NCI-H1436 treated with DMSO at 0.1 percent for 48 hours (cell line): Measurements from ENCODE around the gene ZNF143.
"Not testable (repeated sequence)": the region's sequence is repeated elsewhere in the genome, so short reads cannot be mapped to it uniquely, and the experiment has no call there.

Experiments used
- DNase-seq: peaks from one replicate; lab custom pipeline; 2025; lab: John Stamatoyannopoulos, UW

Gene ZNF143

GRCh38 chr11:9549216-9549615 lies 88.4 kb downstream of the ZNF143 start:
- DNase-seq = not testable (repeated sequence)

GRCh38 chr11:9550191-9550628 lies 89.4 kb downstream of the ZNF143 start:
- no peak for DNase-seq

GRCh38 chr11:9561279-9561982 lies 100.6 kb downstream of the ZNF143 start:
- no peak for DNase-seq

GRCh38 chr11:9562716-9563115 lies 101.9 kb downstream of the ZNF143 start:
- no peak for DNase-seq

GRCh38 chr11:9563196-9563730 lies 102.5 kb downstream of the ZNF143 start:
- DNase-seq = no peak

DNA sequence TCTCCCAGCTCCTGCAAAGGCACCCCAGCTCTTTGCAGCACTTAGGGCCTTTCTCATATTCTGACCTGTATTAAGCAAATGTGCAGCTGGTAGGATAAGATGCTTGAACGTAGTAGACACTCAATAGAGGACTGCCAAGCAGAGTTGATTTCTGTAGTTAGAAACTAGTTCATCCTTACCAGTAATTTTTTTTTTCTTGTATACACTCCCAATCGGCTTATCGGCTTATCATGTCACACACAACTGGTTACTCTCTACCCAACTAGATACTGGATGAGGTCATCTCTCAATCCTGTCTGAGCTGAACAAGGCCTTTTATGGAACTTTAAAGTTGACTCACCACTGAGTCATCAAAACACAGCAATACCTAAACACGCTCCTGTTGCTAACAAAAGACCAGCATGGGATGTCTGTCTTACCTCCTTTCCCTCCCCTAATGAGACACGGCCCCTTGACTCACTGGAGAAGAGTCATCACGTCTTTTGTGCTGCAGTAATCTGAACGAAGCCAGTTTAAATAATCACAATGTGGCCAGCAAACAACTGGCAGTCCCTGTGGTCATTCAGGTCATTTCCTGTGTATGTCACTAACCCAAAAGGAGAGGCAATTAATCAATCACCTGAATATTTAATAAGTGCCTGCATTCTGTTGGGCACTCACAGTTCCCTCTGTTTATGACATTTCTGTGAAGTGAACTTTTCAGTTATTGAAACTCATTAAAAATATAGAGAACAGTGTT lies 105.2 kb downstream of the ZNF143 start:
- DNase-seq = no peak

DNA sequence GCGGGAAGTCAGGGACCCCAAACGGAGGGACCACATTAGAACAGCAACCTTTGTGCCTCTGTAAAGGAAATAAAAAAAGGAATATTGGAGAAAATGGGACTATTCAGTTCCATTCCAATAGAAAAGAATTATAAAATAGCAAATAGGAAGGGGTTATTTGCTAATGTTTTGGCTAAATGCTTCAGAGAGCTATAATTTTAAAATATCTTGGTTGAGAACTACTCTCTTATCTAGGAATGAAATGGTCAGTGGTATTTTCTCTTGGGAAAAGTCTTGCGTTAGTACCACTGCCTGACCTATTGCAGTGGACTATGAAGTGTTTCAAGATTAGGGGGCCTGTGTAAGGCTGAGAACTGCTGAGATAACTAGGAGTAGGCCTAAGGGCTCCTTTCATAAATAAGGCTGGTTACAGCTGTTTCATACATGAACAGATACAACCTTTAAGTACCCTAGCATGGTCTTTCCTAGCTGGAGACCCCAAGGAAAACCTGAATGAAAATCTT lies 105.8 kb downstream of the ZNF143 start:
- no peak for DNase-seq

DNA sequence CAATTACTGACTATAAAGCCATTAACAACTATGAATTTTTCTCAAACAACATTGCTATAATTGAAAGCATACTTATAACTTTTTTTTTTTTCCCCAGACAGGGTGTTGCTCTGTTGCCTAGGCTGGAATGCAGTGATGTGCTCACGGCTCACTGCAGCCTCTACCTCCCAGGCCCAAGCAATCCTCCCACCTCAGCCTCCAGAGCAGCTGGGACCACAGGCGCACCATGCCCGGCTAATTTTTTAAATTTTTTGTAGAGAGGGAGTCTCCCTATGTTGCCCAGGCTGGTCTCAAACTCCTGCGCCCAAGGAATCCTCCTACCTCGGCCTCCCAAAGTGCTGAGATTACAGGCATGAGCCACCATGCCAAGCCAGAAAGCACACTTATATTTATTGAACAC lies 106.6 kb downstream of the ZNF143 start:
- no peak for DNase-seq

GRCh38 chr11:9568161-9568853 lies 107.5 kb downstream of the ZNF143 start:
- DNase-seq = no peak

GRCh38 chr11:9568854-9569587 lies 108.2 kb downstream of the ZNF143 start:
- DNase-seq = no peak

DNA sequence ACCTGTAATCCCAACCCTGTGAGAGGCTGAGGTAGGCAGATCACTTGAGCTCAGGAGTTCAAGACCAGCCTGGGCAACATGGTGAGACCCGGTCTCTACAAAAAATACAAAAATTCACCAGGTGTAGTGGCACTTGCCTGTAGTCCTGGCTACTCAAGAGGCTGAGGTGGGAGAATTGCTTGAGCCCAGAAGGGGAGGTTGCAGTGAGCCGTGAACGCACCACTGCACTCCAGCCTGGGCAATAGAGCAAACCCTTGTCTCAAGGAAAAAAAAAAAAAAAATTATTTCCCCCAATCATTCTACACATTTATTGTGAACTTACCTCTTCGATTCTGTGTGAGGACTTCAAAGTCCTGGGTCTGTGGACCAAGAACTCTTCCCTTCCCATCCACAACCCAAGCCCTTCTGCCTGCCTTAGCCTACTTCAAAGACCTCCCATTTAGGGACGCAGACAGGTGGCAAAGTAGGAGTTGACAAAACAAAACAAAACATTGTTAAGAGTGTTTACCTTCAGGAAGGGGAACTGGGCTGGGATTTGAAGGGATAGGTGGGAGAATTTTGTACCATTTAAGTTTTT lies 108.9 kb downstream of the ZNF143 start:
- DNase-seq = no peak

- DNase-seq = no peak
Measured at GRCh38 chr11:9570313-9571025, 109.7 kb downstream of the ZNF143 start.

GRCh38 chr11:9571071-9571762 lies 110.4 kb downstream of the ZNF143 start:
- DNase-seq = no peak

GRCh38 chr11:9571763-9572115 lies 110.9 kb downstream of the ZNF143 start:
- no peak for DNase-seq

DNA sequence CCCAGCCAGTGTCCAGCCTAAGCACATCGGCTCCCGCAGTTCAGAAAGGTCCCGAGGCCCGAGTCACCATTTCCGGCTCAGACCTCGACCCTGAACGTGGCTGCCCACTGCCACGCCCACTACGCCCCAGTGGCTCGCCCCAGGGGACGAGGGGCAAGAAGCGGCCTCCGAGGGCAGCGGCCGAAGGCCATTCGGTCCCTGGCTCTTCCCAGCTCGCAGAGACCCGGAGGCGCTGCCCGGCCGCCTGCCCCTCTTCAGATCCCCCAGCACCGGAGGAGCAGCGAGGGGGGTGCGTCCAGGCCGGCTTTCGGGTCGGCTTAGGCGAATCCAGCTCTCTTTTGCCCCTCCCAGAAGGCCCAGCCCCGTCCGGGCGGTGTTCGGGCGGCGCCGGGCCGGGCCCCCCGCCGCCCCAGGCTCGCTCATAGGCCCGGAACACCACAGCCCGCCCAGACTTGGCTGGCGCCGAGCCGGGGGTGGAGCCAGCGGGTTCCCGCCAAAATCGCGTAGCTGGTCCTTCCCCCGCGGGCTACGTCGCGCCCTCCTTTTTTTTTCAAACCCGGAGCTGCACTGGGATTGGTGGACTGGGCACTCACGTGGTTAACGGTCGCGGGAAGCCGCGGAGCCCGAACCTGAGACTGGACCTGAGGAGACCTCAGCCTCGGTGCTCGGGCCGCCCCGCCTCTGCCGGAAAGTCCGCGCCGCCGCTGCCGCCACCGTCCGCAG lies 112.4 kb downstream of the ZNF143 start, which contains the start of gene WEE1:
Gene WEE1 (plus strand): TSS at position 619 of the 723 bp plus-strand sequence. CDS start 264 bp downstream, outside the sequence.
- peak; percentile 92 for DNase-seq

- no peak for DNase-seq
Measured at GRCh38 chr11:9573775-9574621, 113.2 kb downstream of the ZNF143 start.

DNA sequence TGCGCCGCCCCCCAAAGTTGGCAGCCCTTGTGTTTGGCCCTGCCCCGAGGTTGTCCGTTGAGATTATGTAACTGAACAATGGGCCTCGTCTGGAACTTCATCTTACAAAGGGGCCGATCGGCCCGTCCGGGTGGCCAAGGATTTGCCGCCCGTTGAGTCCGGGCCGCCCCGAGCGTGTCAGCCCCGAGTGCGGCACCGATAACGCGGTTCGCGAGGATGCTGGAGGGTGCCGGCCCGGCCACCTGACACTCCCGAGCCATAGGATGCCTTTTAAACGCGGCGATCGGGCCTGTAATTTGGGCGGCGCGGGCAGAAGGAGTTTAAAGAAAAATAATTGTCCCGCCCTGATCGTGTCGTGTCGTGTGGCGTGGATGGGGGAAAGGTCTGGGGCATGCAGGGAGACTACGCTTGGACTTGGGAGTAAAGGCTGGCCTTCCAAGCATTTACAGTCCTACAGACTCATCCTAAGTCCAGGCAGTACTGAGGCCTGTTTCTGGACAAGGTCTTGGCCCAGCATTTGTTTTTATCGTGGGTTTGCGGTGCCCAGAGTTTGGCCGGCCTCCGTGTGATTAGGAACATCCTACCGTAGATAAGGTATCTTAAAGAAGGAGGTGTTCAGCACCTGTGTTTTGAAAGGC lies 113.9 kb downstream of the ZNF143 start:
- no peak for DNase-seq
